Fibroblast of lung (primary cell): ENCODE data around the gene OTUB2. TPM values are rescaled to one million over a fixed set of nuclear protein-coding genes. Genes with fewer than 3 reads are reported as not detected.

Experiments used
- DNase-seq, 2 donors: peaks; one replicate each; pipeline versions ENCODE4 v3.0.0 to v3.0.0-alpha.2; 2010; ENCODE audit warnings: low read depth in 2 of 2
- H2AFZ ChIP-seq: 2 replicates; pipeline ENCODE4 v1.5.1; 2012; ENCODE audit warnings: low read length, control low read depth, inconsistent platforms
- H3K27ac ChIP-seq: 2 replicates; pipeline ENCODE4 v1.5.1; 2011; ENCODE audit warnings: low read length, control low read depth; ENCODE audit not compliant: insufficient read depth
- H3K27me3 ChIP-seq: 2 replicates; pipeline ENCODE4 v1.5.1; 2011; ENCODE audit warnings: mild to moderate bottlenecking, low read length; ENCODE audit not compliant: control insufficient read depth, insufficient read depth
- H3K36me3 ChIP-seq: 2 replicates; pipeline ENCODE4 v1.5.1; 2011; ENCODE audit warnings: low read length; ENCODE audit not compliant: control insufficient read depth, insufficient read depth
- H3K4me1 ChIP-seq: 2 replicates; pipeline ENCODE4 v1.5.1; 2011; ENCODE audit warnings: low read length; ENCODE audit not compliant: control insufficient read depth, insufficient read depth; ENCODE audit errors: extremely low read depth
- H3K4me2 ChIP-seq: 2 replicates; pipeline ENCODE4 v1.5.1; 2011; ENCODE audit warnings: low read length, control low read depth; ENCODE audit not compliant: insufficient read depth; ENCODE audit errors: extremely low read depth
- H3K4me3 ChIP-seq, 4 experiments: fragments of 200-600 bp in 1 of 4; sonication (generic) in 1 of 4; replicated peaks in 1 of 4; 2 replicates each; pipeline ENCODE4 v1.5.1; 2011 to 2016; ENCODE audit warnings: low read length in 4 of 4, low read depth in 3 of 4, mild to moderate bottlenecking in 3 of 4, control low read depth in 2 of 4, inconsistent platforms in 1 of 4, mixed read lengths in 1 of 4; ENCODE audit not compliant: insufficient read depth in 1 of 4; ENCODE audit errors: control extremely low read depth in 1 of 4
- H3K79me2 ChIP-seq: 2 replicates; pipeline ENCODE4 v1.5.1; 2012; ENCODE audit warnings: mild to moderate bottlenecking, low read length, inconsistent platforms; ENCODE audit not compliant: control insufficient read depth, insufficient read depth
- H3K9ac ChIP-seq: 2 replicates; pipeline ENCODE4 v1.5.1; 2011; ENCODE audit warnings: mild to moderate bottlenecking, low read length, control low read depth; ENCODE audit not compliant: insufficient read depth
- H3K9me3 ChIP-seq: 2 replicates; pipeline ENCODE4 v1.5.1; 2012; ENCODE audit warnings: low read depth, low read length; ENCODE audit not compliant: control insufficient read depth, insufficient read depth
- H4K20me1 ChIP-seq: 2 replicates; pipeline ENCODE4 v1.5.1; 2011; ENCODE audit warnings: low read length; ENCODE audit not compliant: control insufficient read depth, insufficient read depth; ENCODE audit errors: extremely low read depth
- EZH2 ChIP-seq: IDR thresholded peaks from 2 replicates; pipeline ENCODE4 v1.5.1; 2012; ENCODE audit warnings: low read length, control low read depth, mild to moderate bottlenecking; ENCODE audit errors: missing control alignments
- polyA plus RNA-seq, 2 donors: library from polyadenylated mRNA; depleted of rRNA in 1 of 2; stranded (reverse) in 1 of 2; unstranded in 1 of 2; fragments of >200 nt; gene quantifications; 2 replicates each; pipeline ENCODE4 v1.2.1, GENCODE V29; 2011 to 2012; ENCODE audit warnings: missing spikeins in 1 of 2
- total RNA-seq: library from RNA; depleted of rRNA; stranded (reverse); fragments of >200 nt; gene quantifications from 2 replicates; pipeline ENCODE4 v1.2.1, GENCODE V29; 2014
- TF ChIP-seq, protein P1 (sequence below), 2 donors: IDR thresholded peaks in 1 of 2; conservative IDR thresholded peaks in 1 of 2; 1 replicate in 1 of 2; 2 replicates in 1 of 2; pipeline ENCODE4 v1.5.1; 2011 to 2012; ENCODE audit warnings: low read length in 2 of 2, control low read depth in 1 of 2, inconsistent platforms in 1 of 2, low read depth in 1 of 2, mild to moderate bottlenecking in 1 of 2

Gene OTUB2
- total and polyA plus RNA-seq, 2 donors (not counting 1 experiment from before 2014, with no cell fraction given): 1.3 to 2.3 TPM

DNA sequence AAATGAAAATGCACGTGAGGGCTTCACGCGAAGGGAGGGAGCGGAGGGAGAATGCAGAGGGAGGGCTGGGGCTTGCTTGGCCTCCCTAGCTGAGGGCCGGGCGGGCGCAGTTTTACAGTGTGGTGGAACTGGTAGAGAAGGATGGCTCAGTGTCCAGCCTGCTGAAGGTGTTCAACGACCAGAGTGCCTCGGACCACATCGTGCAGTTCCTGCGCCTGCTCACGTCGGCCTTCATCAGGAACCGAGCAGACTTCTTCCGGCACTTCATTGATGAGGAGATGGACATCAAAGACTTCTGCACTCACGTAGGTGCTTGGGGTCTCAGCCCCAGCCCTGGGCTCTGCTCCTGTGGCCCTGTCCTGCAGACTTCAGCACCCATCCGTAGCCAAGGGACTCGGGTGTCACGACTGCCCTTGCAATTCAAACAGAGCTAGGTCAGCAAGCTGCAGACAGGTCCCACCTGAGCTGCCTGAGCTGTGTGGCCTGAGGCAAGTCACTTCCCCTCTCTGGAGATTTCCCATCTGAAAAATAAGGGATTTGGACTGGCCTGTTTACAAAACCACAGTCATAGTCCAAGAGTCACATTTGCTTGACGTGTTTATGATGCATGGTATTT lies 18.4 kb downstream of the OTUB2 start:
- Histone ChIP-seq H3K4me2 (no peak overlapping the region), H3K36me3 (peaks cover 17% of the 10 kb centered on the region), H3K4me1 (peaks cover 25% of the 10 kb centered on the region), H2AFZ (no peak overlapping the region), H3K79me2 (no peaks in the 10 kb centered on the region), H4K20me1 (no peaks in the 10 kb centered on the region), H3K9ac (no peak overlapping the region), H3K4me3 (no peak overlapping the region), H3K9me3 (no peaks in the 10 kb centered on the region), H3K27me3 (no peaks in the 10 kb centered on the region), H3K27ac (no peak overlapping the region)
- TF ChIP-seq, protein P1, sequence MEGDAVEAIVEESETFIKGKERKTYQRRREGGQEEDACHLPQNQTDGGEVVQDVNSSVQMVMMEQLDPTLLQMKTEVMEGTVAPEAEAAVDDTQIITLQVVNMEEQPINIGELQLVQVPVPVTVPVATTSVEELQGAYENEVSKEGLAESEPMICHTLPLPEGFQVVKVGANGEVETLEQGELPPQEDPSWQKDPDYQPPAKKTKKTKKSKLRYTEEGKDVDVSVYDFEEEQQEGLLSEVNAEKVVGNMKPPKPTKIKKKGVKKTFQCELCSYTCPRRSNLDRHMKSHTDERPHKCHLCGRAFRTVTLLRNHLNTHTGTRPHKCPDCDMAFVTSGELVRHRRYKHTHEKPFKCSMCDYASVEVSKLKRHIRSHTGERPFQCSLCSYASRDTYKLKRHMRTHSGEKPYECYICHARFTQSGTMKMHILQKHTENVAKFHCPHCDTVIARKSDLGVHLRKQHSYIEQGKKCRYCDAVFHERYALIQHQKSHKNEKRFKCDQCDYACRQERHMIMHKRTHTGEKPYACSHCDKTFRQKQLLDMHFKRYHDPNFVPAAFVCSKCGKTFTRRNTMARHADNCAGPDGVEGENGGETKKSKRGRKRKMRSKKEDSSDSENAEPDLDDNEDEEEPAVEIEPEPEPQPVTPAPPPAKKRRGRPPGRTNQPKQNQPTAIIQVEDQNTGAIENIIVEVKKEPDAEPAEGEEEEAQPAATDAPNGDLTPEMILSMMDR (conservative IDR thresholded peaks at IDR 0.05 in 1 of 2, IDR thresholded peaks at IDR 0.05 in 1 of 2; ENCODE audit: low read depth in 1 of 2, low read length in 2 of 2): no peak
- DNase-seq: no peak

DNA sequence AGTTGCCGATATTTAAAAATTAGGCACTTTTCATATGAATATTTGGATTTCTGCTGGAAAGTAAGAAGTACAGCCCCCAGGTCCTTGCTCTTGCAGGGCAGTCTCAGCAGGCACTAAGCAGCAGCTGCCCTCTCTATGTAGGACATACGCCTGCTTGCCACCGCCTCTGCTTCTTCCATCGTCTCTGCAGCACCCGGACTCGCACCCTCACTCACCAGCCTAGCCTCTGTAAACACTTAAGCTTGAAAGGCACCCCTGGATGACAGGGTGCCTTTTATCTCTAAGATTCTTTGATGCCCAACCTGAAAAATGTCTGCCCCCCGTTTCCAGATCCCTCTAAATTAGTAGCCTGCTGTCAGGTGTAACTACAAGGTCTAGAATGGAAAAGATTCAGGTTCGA lies 19.0 kb downstream of the OTUB2 start:
- no peaks in the 10 kb centered on the region for H3K79me2 ChIP-seq

DNA sequence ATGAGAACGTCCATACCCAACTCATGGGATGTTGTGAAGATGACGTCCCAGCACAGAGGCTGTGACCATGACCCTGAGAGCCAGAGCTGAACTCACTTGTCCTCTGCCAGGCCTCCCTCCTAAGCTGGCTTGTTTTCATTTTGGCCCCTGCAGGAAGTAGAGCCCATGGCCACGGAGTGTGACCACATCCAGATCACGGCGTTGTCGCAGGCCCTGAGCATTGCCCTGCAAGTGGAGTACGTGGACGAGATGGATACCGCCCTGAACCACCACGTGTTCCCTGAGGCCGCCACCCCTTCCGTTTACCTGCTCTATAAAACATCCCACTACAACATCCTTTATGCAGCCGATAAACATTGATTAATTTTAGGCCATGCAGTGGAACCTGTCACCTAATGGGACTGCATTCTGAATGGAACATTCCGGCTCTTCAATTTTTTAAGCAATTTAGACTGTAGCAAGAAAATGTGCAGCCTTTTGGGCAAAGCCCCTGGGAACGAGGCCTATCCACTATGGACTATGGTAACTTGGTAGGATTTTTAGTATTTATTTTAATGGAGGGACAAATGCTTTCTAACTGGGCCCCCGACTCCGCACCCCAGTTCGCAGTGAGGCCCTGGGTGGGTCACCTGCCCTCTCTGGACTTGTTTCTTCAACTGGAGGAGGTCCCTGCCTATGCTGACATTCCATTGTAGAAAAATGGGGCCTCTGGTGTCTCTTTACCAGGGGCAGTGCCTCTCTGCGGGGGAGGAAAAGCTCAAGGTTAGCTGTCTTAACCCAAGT lies 19.6 kb downstream of the OTUB2 start:
- no peak overlapping the region for H3K9ac ChIP-seq
- no peaks in the 10 kb centered on the region for H3K9me3 ChIP-seq
- no peak for DNase-seq
- no peak overlapping the region for H2AFZ ChIP-seq
- H3K36me3 ChIP-seq: peaks cover 24% of the 10 kb centered on the region
- peaks cover 25% of the 10 kb centered on the region for H3K4me1 ChIP-seq
- H3K27ac ChIP-seq: no peak overlapping the region
- H4K20me1 ChIP-seq: no peaks in the 10 kb centered on the region
- H3K4me2 ChIP-seq: no peak overlapping the region
- TF ChIP-seq, protein P1 (conservative IDR thresholded peaks at IDR 0.05 in 1 of 2, IDR thresholded peaks at IDR 0.05 in 1 of 2; ENCODE audit: low read depth in 1 of 2, low read length in 2 of 2): no peak
- TF ChIP-seq EZH2: no peak
- no peaks in the 10 kb centered on the region for H3K79me2 ChIP-seq
- H3K27me3 ChIP-seq: no peaks in the 10 kb centered on the region
- no peak overlapping the region for H3K4me3 ChIP-seq

More for the DNA sequence above, 19.0 kb downstream of the OTUB2 start:
- Histone ChIP-seq H3K4me2 (no peak overlapping the region), H3K27ac (no peak overlapping the region), H3K4me3 (no peak overlapping the region), H2AFZ (no peak overlapping the region), H3K36me3 (peaks cover 20% of the 10 kb centered on the region), H3K9ac (no peak overlapping the region), H3K4me1 (peaks cover 25% of the 10 kb centered on the region), H3K9me3 (no peaks in the 10 kb centered on the region), H4K20me1 (no peaks in the 10 kb centered on the region), H3K27me3 (no peaks in the 10 kb centered on the region)
- TF ChIP-seq, protein P1 (conservative IDR thresholded peaks at IDR 0.05 in 1 of 2, IDR thresholded peaks at IDR 0.05 in 1 of 2; ENCODE audit: low read depth in 1 of 2, low read length in 2 of 2): no peak
- TF ChIP-seq EZH2: no peak
- no peak for DNase-seq
